Stimulated activated memory B cell treated with anti-CD40 and anti-IgM and Interleukin-4, amounts not matched to agents 10 μg/mL and 1 μg/mL and 100 μg/mL, for 72 hours (primary cell): ENCODE measurements around the gene TBC1D2.

Experiments
- ATAC-seq: fragments of 150-1000 bp; cut with Tn5 transposase; 2 replicates; pipeline ENCODE4 v1.10.0; 2021
- H3K27ac Mint-ChIP-seq: one replicate; pipeline ENCODE4 v1.8.0; 2022; ENCODE audit warnings: mild to moderate bottlenecking, mixed read lengths
- H3K27me3 Mint-ChIP-seq: one replicate; pipeline ENCODE4 v1.8.0; 2022; ENCODE audit warnings: mixed read lengths
- H3K36me3 Mint-ChIP-seq: one replicate; pipeline ENCODE4 v1.8.0; 2022; ENCODE audit warnings: mixed read lengths
- H3K4me1 Mint-ChIP-seq: one replicate; pipeline ENCODE4 v1.8.0; 2022; ENCODE audit warnings: mixed read lengths
- H3K4me3 Mint-ChIP-seq: one replicate; pipeline ENCODE4 v1.8.0; 2022; ENCODE audit warnings: mild to moderate bottlenecking, moderate library complexity, mixed read lengths
- H3K9me3 Mint-ChIP-seq: one replicate; pipeline ENCODE4 v1.8.0; 2022; ENCODE audit warnings: mixed read lengths

TBC1D2 gene

DNA sequence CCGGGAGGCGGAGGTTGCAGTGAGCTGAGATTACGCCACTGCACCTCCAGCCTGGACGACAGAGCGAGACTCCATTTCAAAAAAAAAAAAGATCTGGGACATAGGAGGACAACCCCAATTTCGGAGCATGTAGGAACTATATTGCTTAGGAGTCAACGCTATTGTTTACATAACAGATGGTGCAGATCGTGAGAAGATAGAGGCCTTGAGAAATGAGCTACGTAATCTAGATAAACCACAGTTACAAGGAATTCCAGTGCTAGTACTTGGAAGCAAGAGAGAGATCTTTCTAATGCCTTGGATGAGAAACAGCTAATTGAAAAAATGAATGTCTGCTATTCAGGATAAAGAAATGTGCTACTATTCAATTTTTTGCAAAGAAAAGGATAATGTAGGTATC lies 20.3 kb downstream of the TBC1D2 start:
- no peak for ATAC-seq
- no peaks in the 10 kb centered on the region for H3K9me3 Mint-ChIP-seq
- no peaks in the 10 kb centered on the region for H3K4me1 Mint-ChIP-seq
- H3K27ac Mint-ChIP-seq = no peak overlapping the region
- no peak overlapping the region for H3K4me3 Mint-ChIP-seq
- no peaks in the 10 kb centered on the region for H3K27me3 Mint-ChIP-seq
- H3K36me3 Mint-ChIP-seq = peaks cover 15% of the 10 kb centered on the region

DNA sequence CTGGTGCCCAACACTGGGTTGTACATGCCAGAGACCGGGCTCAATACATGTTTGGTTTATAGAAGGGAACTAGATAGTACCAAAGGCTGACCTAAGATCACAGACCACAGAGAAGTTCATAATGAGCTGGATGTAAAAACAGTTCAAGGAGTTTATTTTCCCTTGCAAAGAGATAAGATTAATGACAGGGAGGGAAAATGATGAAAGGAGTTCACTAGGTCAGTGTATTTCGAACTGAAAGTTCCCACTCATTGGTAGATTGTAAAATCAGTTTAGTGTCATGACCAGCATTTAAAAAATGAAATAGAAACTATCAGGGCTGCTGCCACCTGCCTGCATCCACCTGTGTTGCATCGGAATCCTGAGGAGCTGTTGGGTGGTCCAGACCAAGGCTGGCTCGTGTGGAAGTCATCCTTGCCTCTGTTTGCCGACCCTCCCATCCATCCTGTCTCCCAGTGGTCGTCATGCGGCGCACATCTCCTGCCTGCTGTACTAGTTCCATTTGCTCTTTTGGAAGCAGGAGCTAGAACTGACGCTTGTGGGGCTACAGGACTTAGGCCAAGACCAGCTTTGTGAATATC lies 21.1 kb downstream of the TBC1D2 start:
- ATAC-seq = no peak
- no peak overlapping the region for H3K27ac Mint-ChIP-seq
- peaks cover 9% of the 10 kb centered on the region for H3K36me3 Mint-ChIP-seq
- no peaks in the 10 kb centered on the region for H3K4me1 Mint-ChIP-seq
- H3K9me3 Mint-ChIP-seq = no peaks in the 10 kb centered on the region
- no peaks in the 10 kb centered on the region for H3K27me3 Mint-ChIP-seq
- H3K4me3 Mint-ChIP-seq = no peak overlapping the region

DNA sequence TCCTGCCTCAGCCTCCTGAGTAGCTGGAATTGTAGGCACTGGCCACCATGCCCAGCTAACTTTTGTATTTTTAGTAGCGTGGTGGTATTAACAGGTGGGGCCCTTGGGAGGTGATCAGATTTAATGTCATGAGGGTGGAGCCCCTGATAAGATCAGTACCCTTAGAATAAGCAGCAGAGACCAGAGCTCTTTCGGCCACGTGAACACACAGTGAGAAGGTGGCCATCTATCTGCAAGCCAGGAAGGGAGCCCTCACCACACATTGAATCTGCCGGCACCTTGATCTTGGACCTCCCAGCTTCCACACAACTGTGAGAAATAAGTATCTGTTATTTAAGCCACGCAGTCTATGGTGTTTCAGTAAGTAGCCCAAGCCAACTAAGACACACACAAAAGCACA lies 22.5 kb downstream of the TBC1D2 start:
- no peaks in the 10 kb centered on the region for H3K27me3 Mint-ChIP-seq
- no peak for ATAC-seq
- no peak overlapping the region for H3K4me3 Mint-ChIP-seq
- no peaks in the 10 kb centered on the region for H3K4me1 Mint-ChIP-seq
- H3K36me3 Mint-ChIP-seq = peaks cover 9% of the 10 kb centered on the region
- no peaks in the 10 kb centered on the region for H3K9me3 Mint-ChIP-seq
- no peak overlapping the region for H3K27ac Mint-ChIP-seq

DNA sequence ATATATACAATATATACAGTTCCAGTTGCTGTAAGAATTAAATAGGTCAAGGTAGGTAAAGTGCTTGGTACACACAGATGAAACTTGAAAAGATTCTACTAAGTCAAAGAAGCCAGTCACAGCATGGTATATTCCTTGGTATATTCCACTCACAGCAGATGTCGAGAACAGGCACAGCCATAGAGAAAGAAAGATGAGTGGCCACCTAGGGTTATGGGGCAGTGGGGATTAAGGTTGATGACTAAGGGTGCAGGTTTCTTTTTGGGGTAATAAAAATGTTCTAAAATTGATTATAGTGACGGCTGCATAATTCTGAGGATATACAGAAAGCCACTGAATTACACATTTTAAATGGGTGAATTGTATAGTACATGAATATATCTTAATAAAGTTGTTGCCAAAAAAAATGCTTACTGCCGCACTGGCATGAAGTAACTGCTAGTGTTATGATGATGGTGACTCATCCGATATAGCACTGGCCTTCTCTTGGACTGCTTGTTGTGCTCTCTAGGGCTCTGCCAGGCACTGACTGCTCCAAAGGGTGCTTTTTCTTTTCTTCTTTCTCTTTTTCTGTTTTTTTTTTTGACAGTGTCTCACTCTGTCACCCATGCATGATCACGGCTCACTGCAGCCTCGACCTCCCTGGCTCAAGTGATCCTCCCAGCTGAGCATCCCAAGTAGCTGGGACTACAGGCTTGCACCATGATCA lies 23.5 kb downstream of the TBC1D2 start:
- H3K27me3 Mint-ChIP-seq = no peaks in the 10 kb centered on the region
- no peak for ATAC-seq

DNA sequence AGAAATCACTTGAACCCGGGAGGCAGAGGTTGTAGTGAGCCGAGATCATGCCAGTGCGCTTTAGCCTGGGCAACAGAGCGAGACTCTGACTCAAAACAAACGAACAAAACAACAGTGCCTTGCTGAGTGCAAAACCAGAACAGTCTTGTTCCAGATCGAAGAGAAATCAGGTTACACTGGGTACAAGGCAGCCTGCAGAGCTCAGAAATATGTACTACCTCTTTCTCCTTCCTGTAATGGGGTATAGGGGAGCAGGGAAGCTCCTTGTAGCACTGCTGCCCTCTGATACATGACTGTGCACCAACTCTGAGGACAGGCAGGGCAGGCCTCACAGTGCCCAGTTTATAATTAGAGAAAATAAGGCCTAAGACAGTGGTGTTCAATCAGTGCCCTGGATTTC lies 24.7 kb downstream of the TBC1D2 start:
- H3K4me3 Mint-ChIP-seq = no peak overlapping the region
- H3K36me3 Mint-ChIP-seq = peaks cover 9% of the 10 kb centered on the region
- H3K27me3 Mint-ChIP-seq = no peaks in the 10 kb centered on the region
- no peaks in the 10 kb centered on the region for H3K4me1 Mint-ChIP-seq
- no peak overlapping the region for H3K27ac Mint-ChIP-seq
- H3K9me3 Mint-ChIP-seq = no peaks in the 10 kb centered on the region
- ATAC-seq = no peak

More for the DNA sequence above, 23.5 kb downstream of the TBC1D2 start:
- Mint-ChIP-seq H3K4me1 (no peaks in the 10 kb centered on the region), H3K27ac (no peak overlapping the region), H3K36me3 (peaks cover 9% of the 10 kb centered on the region), H3K4me3 (no peak overlapping the region), H3K9me3 (no peaks in the 10 kb centered on the region)

DNA sequence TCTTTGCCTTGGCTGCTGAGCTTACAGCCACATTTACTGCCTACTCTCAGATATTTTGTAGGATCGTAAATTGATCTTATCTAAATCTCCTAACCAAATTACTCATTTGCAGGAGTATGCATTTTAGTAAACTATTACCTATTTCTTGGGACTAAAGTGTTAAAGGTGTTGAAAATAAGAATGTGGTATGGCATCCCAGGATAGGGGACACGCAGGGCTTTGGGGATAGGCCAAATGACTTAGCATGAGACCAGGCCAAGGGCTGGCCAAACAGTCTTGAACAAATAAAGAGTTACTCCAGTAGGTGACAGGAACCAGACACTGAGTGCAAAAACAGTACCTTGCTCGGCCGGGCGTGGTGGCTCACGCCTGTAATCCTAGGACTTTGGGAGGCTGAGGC lies 25.1 kb downstream of the TBC1D2 start:
- ATAC-seq = no peak
- H3K4me3 Mint-ChIP-seq = no peak overlapping the region

DNA sequence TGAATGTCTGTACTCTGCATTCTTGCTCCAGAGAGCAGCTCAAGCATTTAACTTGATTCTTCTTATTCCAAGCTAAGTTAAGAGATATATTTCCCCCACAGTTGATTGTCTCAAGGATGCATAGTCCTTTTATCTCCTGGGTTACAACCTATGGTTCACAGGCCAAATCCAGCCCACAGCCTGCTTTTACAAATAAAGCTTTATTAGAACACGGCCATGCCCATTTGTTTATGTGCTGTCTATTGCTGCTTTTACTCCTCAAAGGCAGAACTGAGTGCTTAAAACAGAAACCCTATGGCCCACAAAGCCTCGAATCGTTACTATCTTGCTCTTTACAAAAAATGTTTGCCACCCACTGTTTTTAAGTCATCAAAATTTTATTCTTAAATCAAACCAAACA lies 25.8 kb downstream of the TBC1D2 start:
- Mint-ChIP-seq H3K9me3 (no peaks in the 10 kb centered on the region), H3K36me3 (peaks cover 9% of the 10 kb centered on the region), H3K27me3 (no peaks in the 10 kb centered on the region), H3K27ac (no peak overlapping the region), H3K4me3 (no peak overlapping the region), H3K4me1 (no peaks in the 10 kb centered on the region)
- ATAC-seq = no peak

More for the DNA sequence above, 25.1 kb downstream of the TBC1D2 start:
- Mint-ChIP-seq H3K9me3 (no peaks in the 10 kb centered on the region), H3K4me1 (no peaks in the 10 kb centered on the region), H3K27me3 (no peaks in the 10 kb centered on the region), H3K36me3 (peaks cover 9% of the 10 kb centered on the region), H3K27ac (no peak overlapping the region)

DNA sequence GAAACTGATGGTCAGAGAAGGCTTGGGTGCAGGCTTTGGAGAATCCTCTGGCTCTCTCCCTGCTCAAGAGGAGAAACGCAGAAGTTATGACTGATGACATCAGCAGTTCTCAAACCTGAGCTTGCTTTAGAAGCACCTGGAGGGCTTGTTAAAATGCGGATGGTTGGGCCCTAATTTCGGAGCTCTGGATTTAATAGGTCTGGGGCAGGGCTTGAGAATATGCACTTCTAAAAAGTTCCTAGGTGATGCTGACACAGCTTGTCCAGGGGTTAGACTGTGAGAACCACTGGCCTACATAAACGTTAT lies 26.4 kb downstream of the TBC1D2 start:
- no peak for ATAC-seq
- H3K4me1 Mint-ChIP-seq = no peaks in the 10 kb centered on the region
- H3K9me3 Mint-ChIP-seq = no peaks in the 10 kb centered on the region
- H3K27me3 Mint-ChIP-seq = no peaks in the 10 kb centered on the region
- no peak overlapping the region for H3K4me3 Mint-ChIP-seq
- H3K36me3 Mint-ChIP-seq = peaks cover 8% of the 10 kb centered on the region
- H3K27ac Mint-ChIP-seq = no peak overlapping the region

DNA sequence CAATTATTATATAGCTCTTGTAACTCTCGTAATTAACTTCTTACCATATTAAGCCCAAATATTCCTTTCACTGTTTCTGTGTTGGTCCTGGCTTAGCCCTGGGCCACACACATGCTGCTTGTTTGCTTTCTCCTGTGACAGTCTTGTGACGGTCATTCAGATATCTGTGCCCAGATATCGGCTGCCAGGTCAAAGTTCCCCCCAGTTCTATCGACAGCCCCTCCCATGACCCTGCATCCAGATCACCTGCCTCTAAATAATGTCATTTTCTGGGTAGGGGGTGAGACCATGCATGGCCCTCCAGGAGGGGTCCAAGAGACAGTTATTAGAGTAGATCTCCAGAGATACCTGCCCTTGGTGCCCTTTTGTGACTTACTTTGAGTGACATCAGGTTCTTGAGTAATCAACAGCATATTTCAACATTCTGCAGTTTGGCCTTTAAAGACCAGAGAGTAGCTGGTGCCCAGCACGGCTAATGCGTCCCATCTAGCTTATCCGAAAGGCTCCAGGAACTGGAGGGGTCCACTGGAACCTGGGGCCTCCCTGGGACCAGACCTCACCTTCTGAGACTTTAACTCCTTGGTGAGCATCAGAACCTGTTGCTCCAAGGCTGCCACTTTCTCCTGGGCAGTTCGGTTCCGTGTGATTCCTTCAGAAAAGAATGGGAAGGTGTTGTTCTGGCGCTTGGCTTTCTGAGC lies 26.9 kb downstream of the TBC1D2 start:
- no peaks in the 10 kb centered on the region for H3K4me1 Mint-ChIP-seq
- no peaks in the 10 kb centered on the region for H3K27me3 Mint-ChIP-seq
- H3K9me3 Mint-ChIP-seq = no peaks in the 10 kb centered on the region
- H3K27ac Mint-ChIP-seq = no peak overlapping the region
- peaks cover 3% of the 10 kb centered on the region for H3K36me3 Mint-ChIP-seq
- no peak for ATAC-seq
- H3K4me3 Mint-ChIP-seq = no peak overlapping the region

DNA sequence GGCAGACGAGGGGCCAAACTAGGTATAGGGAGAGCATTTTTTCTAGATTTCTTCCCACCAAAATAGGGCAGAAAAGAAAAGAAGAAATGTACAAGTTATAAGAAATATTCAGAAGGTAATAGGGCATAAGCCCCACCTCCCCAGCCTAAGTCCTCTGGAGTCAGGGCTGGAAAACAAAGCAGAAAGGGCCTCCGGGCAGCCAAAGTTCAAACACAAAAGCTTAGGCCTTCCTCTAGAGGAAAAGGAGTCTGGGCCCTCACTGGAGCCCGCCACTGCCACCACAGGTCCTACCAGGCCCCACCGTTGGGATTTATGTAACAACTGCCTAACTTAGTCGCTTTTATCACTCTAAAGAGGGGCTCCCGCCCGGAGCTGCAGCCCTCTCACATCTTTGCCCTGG lies 27.6 kb downstream of the TBC1D2 start:
- ATAC-seq = no peak
- no peaks in the 10 kb centered on the region for H3K4me1 Mint-ChIP-seq
- no peak overlapping the region for H3K27ac Mint-ChIP-seq
- no peaks in the 10 kb centered on the region for H3K27me3 Mint-ChIP-seq
- no peak overlapping the region for H3K4me3 Mint-ChIP-seq
- no peaks in the 10 kb centered on the region for H3K9me3 Mint-ChIP-seq
- peaks cover 4% of the 10 kb centered on the region for H3K36me3 Mint-ChIP-seq

DNA sequence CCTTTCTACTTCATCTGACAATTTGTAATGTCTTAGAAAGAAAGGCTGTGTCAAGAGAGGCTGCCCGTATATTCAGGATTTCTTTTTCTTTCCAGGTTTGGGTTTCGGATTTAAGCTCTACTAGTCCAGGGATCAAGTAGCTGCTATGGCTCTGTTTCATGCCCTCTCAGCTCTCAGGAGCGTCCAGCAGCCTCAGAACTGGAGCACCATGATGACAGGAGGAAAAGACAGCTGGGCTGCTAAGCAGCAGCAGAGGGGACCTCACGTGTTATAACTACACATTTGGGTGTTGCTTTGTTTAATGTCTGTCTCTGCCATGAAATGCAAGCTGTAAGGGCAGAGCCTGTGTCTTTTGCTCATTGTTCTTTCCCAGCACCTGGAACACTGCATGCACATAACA lies 28.5 kb downstream of the TBC1D2 start:
- no peaks in the 10 kb centered on the region for H3K9me3 Mint-ChIP-seq
- no peaks in the 10 kb centered on the region for H3K27me3 Mint-ChIP-seq
- ATAC-seq = no peak
- H3K36me3 Mint-ChIP-seq = peaks cover 10% of the 10 kb centered on the region
- no peak overlapping the region for H3K4me3 Mint-ChIP-seq
- no peak overlapping the region for H3K27ac Mint-ChIP-seq
- H3K4me1 Mint-ChIP-seq = no peaks in the 10 kb centered on the region

DNA sequence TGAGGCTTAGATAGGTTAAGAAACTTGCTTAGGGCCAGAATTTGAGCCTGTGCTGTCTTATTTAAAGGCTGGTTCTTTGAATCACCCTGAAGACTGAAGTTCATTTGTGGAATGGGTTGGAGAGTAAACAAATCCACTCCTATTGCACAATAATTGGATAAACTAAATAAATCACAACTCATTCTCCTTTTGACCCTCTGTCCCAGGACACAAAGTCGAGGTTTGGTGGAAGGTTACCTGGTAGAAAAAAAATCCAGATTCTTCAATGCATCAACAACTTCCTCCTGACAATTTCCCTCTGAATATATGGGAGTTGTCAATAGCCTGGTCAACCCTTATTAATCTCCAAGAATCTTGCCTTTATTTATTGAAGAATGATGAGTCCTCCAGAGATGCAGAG lies 28.9 kb downstream of the TBC1D2 start:
- H3K4me1 Mint-ChIP-seq = no peaks in the 10 kb centered on the region
- H3K36me3 Mint-ChIP-seq = peaks cover 15% of the 10 kb centered on the region
- no peak overlapping the region for H3K4me3 Mint-ChIP-seq
- no peaks in the 10 kb centered on the region for H3K27me3 Mint-ChIP-seq
- no peak overlapping the region for H3K27ac Mint-ChIP-seq
- no peaks in the 10 kb centered on the region for H3K9me3 Mint-ChIP-seq
- no peak for ATAC-seq

DNA sequence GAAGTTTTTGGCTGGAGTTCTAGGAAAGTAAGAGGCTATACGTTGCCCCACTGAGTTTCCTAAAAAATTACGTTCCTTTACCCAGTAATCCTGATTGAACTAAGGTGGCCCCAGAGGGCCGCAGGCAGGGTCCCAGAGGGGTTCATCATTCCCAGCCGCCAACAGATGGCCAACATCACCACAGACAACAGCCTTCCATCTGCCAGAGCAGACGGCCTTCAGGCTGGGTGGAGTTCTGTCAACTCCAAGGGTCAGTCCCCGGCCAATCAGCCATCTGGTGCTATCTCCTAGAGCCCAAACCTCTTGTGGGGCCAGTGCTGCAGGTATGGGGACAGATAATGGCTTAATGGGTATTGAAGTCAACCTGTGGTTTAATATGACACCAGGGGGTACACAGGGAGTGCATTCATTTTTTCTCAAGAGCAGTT lies 30.4 kb downstream of the TBC1D2 start:
- Mint-ChIP-seq H3K27me3 (no peaks in the 10 kb centered on the region), H3K9me3 (no peaks in the 10 kb centered on the region), H3K4me1 (no peaks in the 10 kb centered on the region), H3K4me3 (no peak overlapping the region), H3K27ac (no peak overlapping the region), H3K36me3 (peaks cover 22% of the 10 kb centered on the region)
- no peak for ATAC-seq

DNA sequence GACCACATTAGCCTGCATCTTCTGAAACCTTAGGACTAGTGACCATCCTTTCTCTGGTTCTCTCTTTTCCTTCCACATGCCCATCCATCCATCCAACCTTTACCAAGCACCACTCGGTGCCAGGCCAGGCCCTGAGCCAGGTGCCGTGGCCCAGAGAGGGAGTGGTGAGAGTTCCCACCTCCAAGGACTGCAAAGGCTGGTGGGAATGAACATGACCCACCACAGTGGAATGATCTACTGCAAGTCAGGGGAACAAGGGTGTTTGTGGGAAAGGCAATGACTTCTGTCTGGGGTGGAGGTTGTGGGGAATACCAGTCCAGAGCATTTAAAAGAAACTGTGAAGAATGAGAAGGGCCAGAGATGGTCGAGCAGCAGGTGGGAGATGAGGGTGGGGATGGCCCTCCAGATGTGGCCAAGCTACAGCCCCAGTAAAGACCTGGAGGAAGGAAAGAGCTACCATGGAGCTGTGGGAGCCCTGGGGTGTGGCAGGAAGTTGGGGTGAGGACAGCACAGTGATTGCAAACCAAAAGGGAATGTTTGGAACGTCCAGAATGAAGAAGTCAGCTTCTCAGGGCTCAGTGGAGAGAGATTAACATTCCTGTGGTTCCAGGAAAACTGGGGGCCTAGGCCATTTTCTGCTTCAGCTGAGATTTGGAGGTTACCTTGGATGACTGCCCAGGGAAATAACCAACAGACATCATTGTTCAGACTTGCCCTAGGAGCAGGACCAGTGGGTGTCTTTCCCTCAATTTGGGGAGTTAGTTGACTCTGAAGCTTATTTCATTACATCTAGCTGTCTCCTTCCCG lies 32.4 kb downstream of the TBC1D2 start:
- Mint-ChIP-seq H3K27ac (no peak overlapping the region), H3K27me3 (no peaks in the 10 kb centered on the region), H3K4me3 (no peak overlapping the region), H3K36me3 (peaks cover 33% of the 10 kb centered on the region), H3K9me3 (no peaks in the 10 kb centered on the region), H3K4me1 (no peaks in the 10 kb centered on the region)
- ATAC-seq = no peak

DNA sequence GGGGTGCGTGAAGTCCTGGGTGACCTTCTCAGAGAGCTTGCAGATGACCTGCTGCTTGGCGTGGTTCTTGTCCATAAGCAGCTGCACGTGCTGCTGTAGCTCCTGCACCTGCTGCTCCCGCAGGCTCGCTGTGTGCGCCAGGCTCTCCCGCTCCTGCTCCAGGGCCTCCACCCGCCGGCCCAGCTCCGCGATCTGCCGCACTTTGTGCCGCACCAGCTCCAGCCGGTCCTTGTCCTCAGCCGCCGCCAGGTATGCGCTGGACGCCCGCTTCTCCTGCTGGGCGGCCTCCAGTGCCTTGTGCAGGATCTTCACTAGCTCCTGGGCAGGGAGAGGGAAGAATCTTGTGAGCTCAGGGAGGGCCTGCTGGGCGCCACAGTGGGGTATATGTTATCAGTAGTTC lies 34.5 kb downstream of the TBC1D2 start:
- no peaks in the 10 kb centered on the region for H3K27me3 Mint-ChIP-seq
- H3K4me3 Mint-ChIP-seq = no peak overlapping the region
- peaks cover 33% of the 10 kb centered on the region for H3K36me3 Mint-ChIP-seq
- H3K9me3 Mint-ChIP-seq = no peaks in the 10 kb centered on the region
- no peak overlapping the region for H3K27ac Mint-ChIP-seq
- ATAC-seq = no peak
- no peaks in the 10 kb centered on the region for H3K4me1 Mint-ChIP-seq
